CD4-positive, alpha-beta T cell (primary cell): ENCODE data around the gene SP1. TPM values are rescaled to one million over a fixed set of nuclear protein-coding genes. Genes with fewer than 3 reads are reported as not detected.
A peak's percentile ranks its signal among the peaks of the same experiment; 100 is the strongest.
"Not testable (repeated sequence)": the region's sequence is repeated elsewhere in the genome, so short reads cannot be mapped to it uniquely, and the experiment has no call there.

Experiments
- ATAC-seq: fragments of 200-7000 bp; cut with Tn5 transposase; one replicate; pipeline ENCODE4 v1.10.0; 2022; ENCODE audit warnings: mild to moderate bottlenecking; ENCODE audit not compliant: poor library complexity
- CTCF ChIA-PET: fragments of 350-600 bp; sonication (Branson Sonifier 250); formaldehyde crosslinking; loops from one replicate; lab custom pipeline; 2021; ENCODE audit warnings: antibody characterized with exemption, inconsistent platforms; lab: Charles Lee
- POLR2A ChIA-PET: fragments of 350-600 bp; sonication (Branson Sonifier 250); formaldehyde crosslinking; loops from one replicate; lab custom pipeline; 2021; ENCODE audit warnings: antibody characterized with exemption, inconsistent platforms; lab: Charles Lee
- DNase-seq, 14 experiments: peaks; one replicate each; pipeline ENCODE4 v3.0.0-alpha.2; 2013 to 2020; ENCODE audit warnings: mixed read lengths in 2 of 14
- H3K27ac ChIP-seq, 2 donors: one replicate each; pipeline versions ENCODE4 v1.5.1 to v1.7.0; 2013; ENCODE audit warnings: low read length in 2 of 2, low read depth in 1 of 2, mild to moderate bottlenecking in 1 of 2
- H3K27me3 ChIP-seq, 2 experiments: 1 replicate in 1 of 2; 2 replicates in 1 of 2; pipeline versions ENCODE4 v1.6.1 to v1.7.0; 2013; ENCODE audit warnings: low read length in 2 of 2, control low read depth in 1 of 2, mild to moderate bottlenecking in 1 of 2, moderate library complexity in 1 of 2; ENCODE audit not compliant: insufficient read depth in 2 of 2, control insufficient read depth in 1 of 2
- H3K36me3 ChIP-seq: one replicate; pipeline ENCODE4 v1.6.1; 2013; ENCODE audit warnings: low read length, control low read depth; ENCODE audit not compliant: insufficient read depth
- H3K4me1 ChIP-seq: one replicate; pipeline ENCODE4 v1.6.1; 2013; ENCODE audit warnings: low read length, control low read depth; ENCODE audit not compliant: insufficient read depth
- H3K4me3 ChIP-seq: one replicate; pipeline ENCODE4 v1.5.1; 2013; ENCODE audit warnings: mild to moderate bottlenecking, low read length, moderate library complexity
- H3K9me3 ChIP-seq, 2 experiments: 1 replicate in 1 of 2; 2 replicates in 1 of 2; pipeline versions ENCODE4 v1.6.1 to v1.7.0; 2013; ENCODE audit warnings: low read length in 2 of 2, mild to moderate bottlenecking in 2 of 2, control low read depth in 1 of 2, moderate library complexity in 1 of 2; ENCODE audit not compliant: control insufficient read depth in 1 of 2, insufficient read depth in 1 of 2
- H3K27ac Mint-ChIP-seq: one replicate; pipeline ENCODE4 v1.8.0; 2020; ENCODE audit warnings: mixed read lengths
- H3K27me3 Mint-ChIP-seq: one replicate; pipeline ENCODE4 v1.8.0; 2021; ENCODE audit warnings: mixed read lengths
- H3K36me3 Mint-ChIP-seq: one replicate; pipeline ENCODE4 v1.8.0; 2021; ENCODE audit warnings: low read depth, mixed read lengths
- H3K4me1 Mint-ChIP-seq: one replicate; pipeline ENCODE4 v1.8.0; 2021; ENCODE audit warnings: low read depth, mixed read lengths
- H3K4me3 Mint-ChIP-seq: one replicate; pipeline ENCODE4 v1.8.0; 2020; ENCODE audit warnings: mild to moderate bottlenecking, mixed read lengths
- H3K9me3 Mint-ChIP-seq: one replicate; pipeline ENCODE4 v1.8.0; 2020; ENCODE audit warnings: mixed read lengths
- intact Hi-C, 2 experiments: fragments of 100-400 bp; cut with DNase I in 1 of 2; cut with micrococcal nuclease in 1 of 2; formaldehyde crosslinking; loops; one replicate each; pipeline versions ENCODE4 v1.15.1 to v1.9.0; 2023 to 2025; cut with DNase I, micrococcal nuclease
- polyA plus RNA-seq, 2 donors: library from polyadenylated mRNA; unstranded; fragments of 120-200 nt; gene quantifications; one replicate each; pipeline ENCODE4 v1.2.1, GENCODE V29; 2013
- total RNA-seq, 174 experiments: library from RNA in 2 of 174; stranded (reverse) in 2 of 174; gene quantifications; one replicate each; pipeline ENCODE4 v1.2.3 and lab custom pipeline; 2021 to 2026
- TF ChIP-seq, protein P1 (sequence below): fragments of 200-600 bp; IDR thresholded peaks from one replicate; pipeline ENCODE4 v1.8.0; 2022; ENCODE audit warnings: antibody characterized with exemption, mild to moderate bottlenecking

The SP1 gene
- total RNA-seq (10 to 100 TPM; 42.3 to 43.3 TPM), total RNA-seq (lab: John Stamatoyannopoulos, UW) (66.0 to 338 (median 174) reads per million in 172 experiments)
- polyA plus RNA-seq (2013, experiment 1 of 2), result 52.7 TPM
- polyA plus RNA-seq (2013, experiment 2 of 2), result 46.9 TPM

GRCh38 chr12:53380104-53380793 lies at the start of gene SP1:
TSS of gene SP1 (plus strand) at chr12:53380176. CDS start at chr12:53380292, 116 bp downstream.
- H3K27me3 ChIP-seq, result no peaks in the 10 kb centered on the region
- POLR2A ChIA-PET, result interaction anchor here (0.5 to 3.1 kb wide), 41 partner anchors 8 to 900 kb away, joined by 3 to 65 read pairs (median 6); partner anchors contain the start of genes AAAS, ATP5MC2, CBX5 and CSAD
- Mint-ChIP-seq H3K4me3 (peak within 1 kb of the TSS; percentile 92), H3K36me3 (peaks cover 39% of the 10 kb centered on the region), H3K9me3 (no peaks in the 10 kb centered on the region), H3K27me3 (no peaks in the 10 kb centered on the region), H3K4me1 (peaks cover 31% of the 10 kb centered on the region), H3K27ac (peak within 1 kb of the TSS; percentile 67)
- peaks cover 35% of the 10 kb centered on the region for H3K36me3 ChIP-seq
- CTCF ChIA-PET, result interaction anchor here (0.6 to 4.3 kb wide), 7 partner anchors 18 to 59 kb away, joined by 3 to 30 read pairs (median 10); partner anchors contain the start of gene AAAS
- intact Hi-C loops, result loop anchor here in 1 of 2 experiments (1.0 to 5.0 kb wide), 3 partner anchors 42 to 62 kb away; partner anchors contain the start of genes AAAS, AMHR2 and PRR13
- H3K9me3 ChIP-seq, result no peaks in the 10 kb centered on the region
- DNase-seq (peak; percentile 76 to 99 (median 99)), ATAC-seq (peak; percentile 12)
- H3K27ac ChIP-seq, result peak within 1 kb of the TSS; percentile 67 to 75
- TF ChIP-seq, protein P1, sequence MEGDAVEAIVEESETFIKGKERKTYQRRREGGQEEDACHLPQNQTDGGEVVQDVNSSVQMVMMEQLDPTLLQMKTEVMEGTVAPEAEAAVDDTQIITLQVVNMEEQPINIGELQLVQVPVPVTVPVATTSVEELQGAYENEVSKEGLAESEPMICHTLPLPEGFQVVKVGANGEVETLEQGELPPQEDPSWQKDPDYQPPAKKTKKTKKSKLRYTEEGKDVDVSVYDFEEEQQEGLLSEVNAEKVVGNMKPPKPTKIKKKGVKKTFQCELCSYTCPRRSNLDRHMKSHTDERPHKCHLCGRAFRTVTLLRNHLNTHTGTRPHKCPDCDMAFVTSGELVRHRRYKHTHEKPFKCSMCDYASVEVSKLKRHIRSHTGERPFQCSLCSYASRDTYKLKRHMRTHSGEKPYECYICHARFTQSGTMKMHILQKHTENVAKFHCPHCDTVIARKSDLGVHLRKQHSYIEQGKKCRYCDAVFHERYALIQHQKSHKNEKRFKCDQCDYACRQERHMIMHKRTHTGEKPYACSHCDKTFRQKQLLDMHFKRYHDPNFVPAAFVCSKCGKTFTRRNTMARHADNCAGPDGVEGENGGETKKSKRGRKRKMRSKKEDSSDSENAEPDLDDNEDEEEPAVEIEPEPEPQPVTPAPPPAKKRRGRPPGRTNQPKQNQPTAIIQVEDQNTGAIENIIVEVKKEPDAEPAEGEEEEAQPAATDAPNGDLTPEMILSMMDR, result no peak
- H3K4me3 ChIP-seq, result peak within 1 kb of the TSS; percentile 63
- peaks cover 58% of the 10 kb centered on the region for H3K4me1 ChIP-seq

DNA sequence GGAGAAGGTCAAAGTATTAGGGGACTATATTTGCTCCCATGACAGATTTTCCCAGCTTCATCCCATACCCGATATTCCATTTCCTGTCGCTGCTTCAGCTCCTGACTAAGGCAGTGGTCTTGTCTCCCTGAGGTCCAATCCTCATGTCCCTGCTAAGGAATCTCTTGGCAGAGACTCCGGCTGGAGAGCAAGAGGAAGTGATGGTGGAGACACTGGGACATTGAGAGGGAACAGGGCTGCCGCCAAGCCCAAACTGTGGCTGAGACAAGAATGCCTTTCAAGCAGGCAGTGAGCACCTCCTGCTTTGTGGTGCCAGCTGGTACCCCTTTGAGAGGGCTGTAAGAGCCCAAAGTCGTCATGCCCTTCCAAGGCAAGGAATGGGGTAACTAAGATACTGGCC lies 49.3 kb upstream of the SP1 start:
- intact Hi-C loops, result no loop called here
- ChIA-PET CTCF (interaction anchor here (1.7 to 7.6 kb wide), 2 partner anchors 10 to 14 kb away, joined by 4 to 51 read pairs; partner anchors contain the start of gene AAAS), POLR2A (interaction anchor here (1.8 kb wide), 1 partner anchor 9 kb away, joined by 3 read pairs; the partner anchor contains the start of gene AAAS)
- Histone ChIP-seq H3K27ac (no peak overlapping the region), H3K4me1 (peaks cover 7% of the 10 kb centered on the region), H3K36me3 (no peaks in the 10 kb centered on the region), H3K27me3 (peaks cover 9 to 13% of the 10 kb centered on the region in 2 experiments), H3K9me3 (no peaks in the 10 kb centered on the region), H3K4me3 (no peak overlapping the region)
- peaks cover 4% of the 10 kb centered on the region for H3K4me1 Mint-ChIP-seq
- no peak overlapping the region for H3K4me3 Mint-ChIP-seq
- TF ChIP-seq, protein P1, result no peak
- H3K36me3 Mint-ChIP-seq, result no peaks in the 10 kb centered on the region
- peaks cover 20% of the 10 kb centered on the region for H3K27me3 Mint-ChIP-seq
- no peak for ATAC-seq
- no peak for DNase-seq
- H3K9me3 Mint-ChIP-seq, result no peaks in the 10 kb centered on the region
- no peak overlapping the region for H3K27ac Mint-ChIP-seq

DNA sequence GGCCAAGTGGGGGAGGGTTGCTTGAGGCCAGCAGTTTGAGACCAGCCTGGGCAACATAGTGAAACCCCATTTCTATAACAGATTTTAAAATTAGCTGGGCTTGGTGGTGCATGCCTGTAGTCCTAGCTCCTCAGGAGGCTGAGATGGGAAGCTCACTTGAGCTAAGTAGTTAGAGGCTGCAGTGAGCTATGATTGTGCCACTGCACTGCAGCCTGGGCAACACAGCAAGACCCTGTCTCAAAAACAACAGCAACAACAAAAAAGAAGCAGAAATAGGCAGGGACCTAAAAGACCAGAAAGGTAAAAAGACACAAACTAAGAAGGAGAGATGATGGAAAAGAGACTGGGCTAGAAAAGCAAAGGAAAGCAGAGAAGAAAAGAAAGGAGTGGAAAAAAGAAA lies 47.6 kb upstream of the SP1 start:
- peaks cover 33% of the 10 kb centered on the region for H3K27me3 Mint-ChIP-seq
- H3K27me3 ChIP-seq, result peaks cover 20 to 29% of the 10 kb centered on the region in 2 experiments
- H3K4me1 Mint-ChIP-seq, ATAC-seq, H3K4me1 ChIP-seq, DNase-seq, H3K9me3 ChIP-seq, CTCF ChIA-PET, H3K36me3 ChIP-seq, H3K27ac ChIP-seq, H3K9me3 Mint-ChIP-seq, H3K4me3 Mint-ChIP-seq, H3K27ac Mint-ChIP-seq, intact Hi-C loops, H3K4me3 ChIP-seq, H3K36me3 Mint-ChIP-seq: not testable (repeated sequence)
- POLR2A ChIA-PET, result interaction anchor here (0.6 kb wide), 1 partner anchor 28 kb away, joined by 4 read pairs; no protein-coding TSS in a partner anchor
